ENCODE data around the gene SMC1B. TPM values are rescaled to one million over a fixed set of nuclear protein-coding genes. Genes with fewer than 3 reads are reported as not detected.

Gene SMC1B
- total and polyA plus RNA-seq, 12 donors: 0.05 TPM; not detected in 11

- peaks cover 0 to 6% (median 0%) of the 10 kb centered on the region in 11 donors for H3K9me3 ChIP-seq
- no peak for TF ChIP-seq CTCF (IDR thresholded peaks at IDR 0.05)
- DNase-seq (no peak), ATAC-seq (no peak)
- H3K27ac ChIP-seq: no peak overlapping the region
- no peak overlapping the region for H3K4me3 ChIP-seq
- no peaks in the 10 kb centered on the region for H3K36me3 ChIP-seq
- H3K27me3 ChIP-seq: peaks cover 0 to 8% (median 0%) of the 10 kb centered on the region in 7 donors
- 98 to 99% methylated on average over 5 of the region's 5 CpGs for WGBS, 2 donors
- H3K4me1 ChIP-seq: peaks cover 0 to 1% (median 0%) of the 10 kb centered on the region in 9 donors
- intact Hi-C loops (cut with DNase I): no loop called here
Measured at GRCh38 chr22:45407793-45408192, 5.6 kb downstream of the SMC1B start.

DNA sequence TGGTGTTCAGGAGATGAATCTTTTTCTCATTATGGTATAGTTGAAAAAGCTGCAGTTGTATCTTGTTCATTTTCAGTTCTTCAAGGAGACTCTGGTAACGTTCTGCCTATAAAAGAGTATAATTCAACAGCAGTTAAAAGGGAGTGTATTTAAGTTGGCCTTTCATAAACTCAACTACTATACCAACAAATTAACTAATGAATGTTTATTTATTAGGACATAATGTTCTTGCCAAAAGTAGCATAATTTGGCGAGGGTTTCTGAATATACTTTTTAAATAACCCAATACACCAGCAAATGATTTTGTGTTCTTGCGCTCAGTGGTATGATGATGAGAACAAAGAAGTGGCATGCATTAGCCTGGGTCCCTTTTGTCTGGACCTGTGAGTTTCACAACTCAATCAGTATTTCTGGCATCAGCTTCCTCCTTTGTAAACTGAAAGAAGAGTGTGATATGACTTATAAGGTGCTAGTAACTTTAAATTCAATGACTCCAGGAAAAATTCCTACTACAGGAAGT lies 10.9 kb downstream of the SMC1B start:
- no peak overlapping the region for H3K4me3 ChIP-seq
- ATAC-seq: no peak
- peaks cover 0 to 13% (median 0%) of the 10 kb centered on the region in 7 donors for H3K27me3 ChIP-seq
- H3K36me3 ChIP-seq: no peaks in the 10 kb centered on the region
- H3K9me3 ChIP-seq: peaks cover 0 to 1% (median 0%) of the 10 kb centered on the region in 11 donors
- no peak for DNase-seq
- 86 to 95% methylated on average over 3 of the region's 3 CpGs for WGBS, 2 donors
- H3K4me1 ChIP-seq: no peaks in the 10 kb centered on the region
- no peak overlapping the region for H3K27ac ChIP-seq
- intact Hi-C loops (cut with DNase I): no loop called here
- no peak for TF ChIP-seq CTCF (IDR thresholded peaks at IDR 0.05)

DNA sequence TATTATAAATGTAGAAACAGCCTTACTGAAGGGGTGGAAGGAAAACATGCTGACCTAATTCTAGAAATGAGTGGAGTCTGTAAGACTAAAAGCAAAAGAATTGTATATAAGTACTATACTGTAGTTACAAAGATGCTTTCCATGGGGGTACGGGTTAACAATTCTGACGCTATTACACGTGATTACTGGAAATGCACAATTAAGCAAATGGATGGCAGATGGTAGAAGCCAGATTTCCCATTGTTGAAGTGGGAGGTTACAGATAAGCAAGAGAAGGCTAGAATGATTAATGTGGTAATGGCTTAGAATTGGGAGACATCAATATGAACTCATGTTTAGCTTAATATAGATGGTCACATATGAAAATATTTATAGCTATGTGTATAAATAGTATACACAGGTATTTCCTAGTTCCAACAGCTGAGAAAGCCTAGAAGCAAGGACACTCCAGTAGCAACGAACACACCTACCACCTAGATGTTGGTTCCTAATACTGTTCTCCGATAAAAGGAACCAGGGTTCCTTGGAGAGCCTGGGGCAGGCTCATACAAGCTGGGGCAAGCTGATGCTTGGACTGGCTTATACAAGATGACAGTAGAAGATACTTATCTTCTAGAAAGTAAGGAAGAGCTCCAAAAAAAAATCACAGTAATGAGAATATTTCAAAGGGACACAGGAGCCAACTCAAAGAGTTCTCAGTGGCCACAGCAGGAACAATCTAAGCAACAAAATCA lies 13.5 kb downstream of the SMC1B start:
- H3K4me1 ChIP-seq: no peaks in the 10 kb centered on the region
- ATAC-seq (no peak), DNase-seq (no peak)
- no peaks in the 10 kb centered on the region for H3K9me3 ChIP-seq
- no peak overlapping the region for H3K27ac ChIP-seq
- intact Hi-C loops (cut with DNase I): no loop called here
- H3K36me3 ChIP-seq: no peaks in the 10 kb centered on the region
- 89 to 94% methylated on average over 5 of the region's 5 CpGs for WGBS, 2 donors
- TF ChIP-seq CTCF (IDR thresholded peaks at IDR 0.05): no peak
- peaks cover 0 to 13% (median 0%) of the 10 kb centered on the region in 7 donors for H3K27me3 ChIP-seq
- no peak overlapping the region for H3K4me3 ChIP-seq

GRCh38 chr22:45398214-45398613 lies 15.2 kb downstream of the SMC1B start:
- no peak for ATAC-seq
- no peaks in the 10 kb centered on the region for H3K36me3 ChIP-seq
- no peak overlapping the region for H3K27ac ChIP-seq
- peaks cover 0 to 13% (median 0%) of the 10 kb centered on the region in 7 donors for H3K27me3 ChIP-seq
- TF ChIP-seq CTCF (IDR thresholded peaks at IDR 0.05): no peak
- H3K9me3 ChIP-seq: no peaks in the 10 kb centered on the region
- WGBS, 2 donors: 91 to 92% methylated on average over 13 of the region's 13 CpGs
- DNase-seq: no peak
- no peak overlapping the region for H3K4me3 ChIP-seq
- no peaks in the 10 kb centered on the region for H3K4me1 ChIP-seq
- intact Hi-C loops (cut with DNase I): no loop called here
